Measurements from ENCODE around the gene LY86. TPM values are rescaled to one million over a fixed set of nuclear protein-coding genes. Genes with fewer than 3 reads are reported as not detected.

The LY86 gene
- total RNA-seq, 2 donors from 2014 or later, result not detected

- peaks cover 6% of the 10 kb centered on the region for H3K4me1 Mint-ChIP-seq
- no peaks in the 10 kb centered on the region for H3K36me3 Mint-ChIP-seq (ENCODE audit: low read depth)
- H3K9me3 Mint-ChIP-seq, result no peaks in the 10 kb centered on the region
- peaks cover 3% of the 10 kb centered on the region for H3K27me3 Mint-ChIP-seq
- no peak overlapping the region for H3K27ac Mint-ChIP-seq
- ATAC-seq (replicated peaks), result peak; percentile 66
- no peak overlapping the region for H3K4me3 Mint-ChIP-seq
These were observed 88.5 kb downstream of the LY86 start for GRCh38 chr6:6676910-6677441.

GRCh38 chr6:6678185-6678671 lies 89.7 kb downstream of the LY86 start:
- no peak overlapping the region for H3K27ac Mint-ChIP-seq
- no peaks in the 10 kb centered on the region for H3K36me3 Mint-ChIP-seq (ENCODE audit: low read depth)
- H3K27me3 Mint-ChIP-seq, result peaks cover 10% of the 10 kb centered on the region
- H3K9me3 Mint-ChIP-seq, result no peaks in the 10 kb centered on the region
- peaks cover 8% of the 10 kb centered on the region for H3K4me1 Mint-ChIP-seq
- no peak overlapping the region for H3K4me3 Mint-ChIP-seq
- ATAC-seq (replicated peaks), result peak; percentile 21

- no peaks in the 10 kb centered on the region for H3K36me3 Mint-ChIP-seq (ENCODE audit: low read depth)
These were observed 90.3 kb downstream of the LY86 start for GRCh38 chr6:6678811-6679210.

GRCh38 chr6:6679633-6680032 lies 91.1 kb downstream of the LY86 start:
- Mint-ChIP-seq H3K9me3 (no peaks in the 10 kb centered on the region), H3K27ac (no peak overlapping the region), H3K36me3 (ENCODE audit: low read depth) (no peaks in the 10 kb centered on the region), H3K27me3 (peaks cover 14% of the 10 kb centered on the region), H3K4me3 (no peak overlapping the region), H3K4me1 (peaks cover 14% of the 10 kb centered on the region)
- ATAC-seq (replicated peaks), result no peak

More at GRCh38 chr6:6678811-6679210, 90.3 kb downstream of the LY86 start:
- Mint-ChIP-seq H3K4me3 (no peak overlapping the region), H3K27me3 (peaks cover 11% of the 10 kb centered on the region), H3K4me1 (peaks cover 9% of the 10 kb centered on the region), H3K9me3 (no peaks in the 10 kb centered on the region), H3K27ac (no peak overlapping the region)
- ATAC-seq (replicated peaks), result no peak

GRCh38 chr6:6680526-6680925 lies 92.0 kb downstream of the LY86 start:
- Mint-ChIP-seq H3K4me3 (no peak overlapping the region), H3K27me3 (peaks cover 16% of the 10 kb centered on the region), H3K4me1 (peaks cover 16% of the 10 kb centered on the region), H3K9me3 (no peaks in the 10 kb centered on the region), H3K27ac (no peak overlapping the region), H3K36me3 (ENCODE audit: low read depth) (no peaks in the 10 kb centered on the region)
- ATAC-seq (replicated peaks), result no peak

GRCh38 chr6:6681075-6681849 lies 92.7 kb downstream of the LY86 start:
- ATAC-seq (replicated peaks), result no peak
- Mint-ChIP-seq H3K27me3 (peaks cover 16% of the 10 kb centered on the region), H3K4me1 (peaks cover 16% of the 10 kb centered on the region), H3K36me3 (ENCODE audit: low read depth) (no peaks in the 10 kb centered on the region), H3K27ac (no peak overlapping the region), H3K4me3 (no peak overlapping the region), H3K9me3 (no peaks in the 10 kb centered on the region)

GRCh38 chr6:6682225-6682624 lies 93.7 kb downstream of the LY86 start:
- Mint-ChIP-seq H3K4me3 (no peak overlapping the region), H3K36me3 (ENCODE audit: low read depth) (no peaks in the 10 kb centered on the region), H3K4me1 (peaks cover 10% of the 10 kb centered on the region), H3K27me3 (peaks cover 16% of the 10 kb centered on the region), H3K9me3 (no peaks in the 10 kb centered on the region), H3K27ac (no peak overlapping the region)
- no peak for ATAC-seq (replicated peaks)

GRCh38 chr6:6683969-6684833 lies 95.7 kb downstream of the LY86 start:
- H3K9me3 Mint-ChIP-seq, result no peaks in the 10 kb centered on the region
- peaks cover 10% of the 10 kb centered on the region for H3K4me1 Mint-ChIP-seq
- peak overlapping the region; percentile 22 for H3K4me3 Mint-ChIP-seq
- peak; percentile 94 for ATAC-seq (replicated peaks)
- no peaks in the 10 kb centered on the region for H3K36me3 Mint-ChIP-seq (ENCODE audit: low read depth)
- peak overlapping the region; percentile 68 for H3K27ac Mint-ChIP-seq
- H3K27me3 Mint-ChIP-seq, result peaks cover 13% of the 10 kb centered on the region

GRCh38 chr6:6685249-6686040 lies 96.9 kb downstream of the LY86 start:
- Mint-ChIP-seq H3K4me3 (no peak overlapping the region), H3K36me3 (ENCODE audit: low read depth) (no peaks in the 10 kb centered on the region), H3K9me3 (no peaks in the 10 kb centered on the region), H3K4me1 (peaks cover 10% of the 10 kb centered on the region), H3K27ac (no peak overlapping the region), H3K27me3 (peaks cover 13% of the 10 kb centered on the region)
- no peak for ATAC-seq (replicated peaks)

GRCh38 chr6:6686176-6686575 lies 97.7 kb downstream of the LY86 start:
- Mint-ChIP-seq H3K9me3 (no peaks in the 10 kb centered on the region), H3K4me1 (peaks cover 10% of the 10 kb centered on the region), H3K27me3 (peaks cover 13% of the 10 kb centered on the region), H3K36me3 (ENCODE audit: low read depth) (no peaks in the 10 kb centered on the region), H3K27ac (no peak overlapping the region), H3K4me3 (no peak overlapping the region)
- no peak for ATAC-seq (replicated peaks)

- no peak for ATAC-seq (replicated peaks)
- no peaks in the 10 kb centered on the region for H3K36me3 Mint-ChIP-seq (ENCODE audit: low read depth)
- no peaks in the 10 kb centered on the region for H3K9me3 Mint-ChIP-seq
- H3K4me1 Mint-ChIP-seq, result peaks cover 10% of the 10 kb centered on the region
- H3K27ac Mint-ChIP-seq, result no peak overlapping the region
- peaks cover 13% of the 10 kb centered on the region for H3K27me3 Mint-ChIP-seq
- H3K4me3 Mint-ChIP-seq, result no peak overlapping the region
These were observed 98.5 kb downstream of the LY86 start for GRCh38 chr6:6686748-6687601.

- Mint-ChIP-seq H3K4me3 (no peak overlapping the region), H3K36me3 (ENCODE audit: low read depth) (no peaks in the 10 kb centered on the region), H3K27me3 (peaks cover 11% of the 10 kb centered on the region), H3K4me1 (peaks cover 8% of the 10 kb centered on the region), H3K9me3 (no peaks in the 10 kb centered on the region), H3K27ac (no peak overlapping the region)
- no peak for ATAC-seq (replicated peaks)
These were observed 99.8 kb downstream of the LY86 start for GRCh38 chr6:6688283-6688682.

GRCh38 chr6:6688951-6689350 lies 100.4 kb downstream of the LY86 start:
- Mint-ChIP-seq H3K27me3 (peaks cover 11% of the 10 kb centered on the region), H3K4me1 (peaks cover 7% of the 10 kb centered on the region), H3K27ac (no peak overlapping the region), H3K9me3 (no peaks in the 10 kb centered on the region), H3K36me3 (ENCODE audit: low read depth) (no peaks in the 10 kb centered on the region), H3K4me3 (no peak overlapping the region)
- no peak for ATAC-seq (replicated peaks)

All from activated T-helper 17 cell treated with anti-CD3 and anti-CD28 coated beads, Interleukin-2, amount 50 U/mL, for 72 hours (primary cell).